Cardiac muscle cell (in vitro differentiated cells and primary cell): ENCODE data around the gene UFC1. TPM values are rescaled to one million over a fixed set of nuclear protein-coding genes. Genes with fewer than 3 reads are reported as not detected.

Experiments
- DNase-seq, 2 donors: peaks; one replicate each; pipeline versions ENCODE4 v3.0.0 to v3.0.0-alpha.2; 2010 to 2017; ENCODE audit warnings: low read depth in 1 of 2, low spot score in 1 of 2
- H3K27ac ChIP-seq: fragments of 200-600 bp; sonication (generic); 2 replicates; pipeline ENCODE4 v1.5.1; 2016
- H3K27me3 ChIP-seq: fragments of 200-600 bp; sonication (generic); 2 replicates; pipeline ENCODE4 v1.6.0; 2016; ENCODE audit warnings: control low read depth
- H3K36me3 ChIP-seq: fragments of 200-600 bp; sonication (generic); 2 replicates; pipeline ENCODE4 v1.5.1; 2016; ENCODE audit warnings: control low read depth
- H3K4me1 ChIP-seq: fragments of 200-600 bp; sonication (generic); 2 replicates; pipeline ENCODE4 v1.8.1; 2017; ENCODE audit warnings: low read depth, mild to moderate bottlenecking, mixed run types
- H3K4me3 ChIP-seq: fragments of 200-600 bp; sonication (generic); 2 replicates; pipeline ENCODE4 v1.5.1; 2016; ENCODE audit warnings: mild to moderate bottlenecking
- H3K9me3 ChIP-seq: fragments of 200-600 bp; sonication (generic); 2 replicates; pipeline ENCODE4 v1.5.1; 2017; ENCODE audit warnings: low read depth, mild to moderate bottlenecking, control low read depth
- polyA plus RNA-seq: library from polyadenylated mRNA; unstranded; fragments of >200 nt; fragmentation: Nextera tagmentation; extraction: Ambion mirVana; gene quantifications from 2 replicates; pipeline ENCODE4 v1.2.1, GENCODE V29; 2016
- total RNA-seq: library from RNA; depleted of rRNA; stranded (reverse); fragments of >200 nt; gene quantifications from 2 replicates; pipeline ENCODE4 v1.2.3, GENCODE V29; 2016
- TF ChIP-seq, protein P1 (sequence below): IDR thresholded peaks from 2 replicates; pipeline ENCODE4 v1.5.1; 2012; ENCODE audit warnings: low read depth, mild to moderate bottlenecking, low read length

The UFC1 gene
- total and polyA plus RNA-seq, 2 experiments from 2014 or later, result 51.2 to 122 TPM

GRCh38 chr1:161165742-161166668, 12.2 kb downstream of the UFC1 start, which contains the start of gene PPOX:
Gene PPOX (plus strand): TSS chr1:161166426. CDS start chr1:161166848, 422 bp downstream.
- Histone ChIP-seq H3K4me1 (no peaks in the 10 kb centered on the region), H3K27me3 (no peaks in the 10 kb centered on the region), H3K4me3 (peak within 1 kb of the TSS; percentile 60), H3K9me3 (no peaks in the 10 kb centered on the region), H3K36me3 (peaks cover 14% of the 10 kb centered on the region), H3K27ac (peak within 1 kb of the TSS; percentile 81)
- peak; percentile 99 for DNase-seq
- TF ChIP-seq, protein P1, sequence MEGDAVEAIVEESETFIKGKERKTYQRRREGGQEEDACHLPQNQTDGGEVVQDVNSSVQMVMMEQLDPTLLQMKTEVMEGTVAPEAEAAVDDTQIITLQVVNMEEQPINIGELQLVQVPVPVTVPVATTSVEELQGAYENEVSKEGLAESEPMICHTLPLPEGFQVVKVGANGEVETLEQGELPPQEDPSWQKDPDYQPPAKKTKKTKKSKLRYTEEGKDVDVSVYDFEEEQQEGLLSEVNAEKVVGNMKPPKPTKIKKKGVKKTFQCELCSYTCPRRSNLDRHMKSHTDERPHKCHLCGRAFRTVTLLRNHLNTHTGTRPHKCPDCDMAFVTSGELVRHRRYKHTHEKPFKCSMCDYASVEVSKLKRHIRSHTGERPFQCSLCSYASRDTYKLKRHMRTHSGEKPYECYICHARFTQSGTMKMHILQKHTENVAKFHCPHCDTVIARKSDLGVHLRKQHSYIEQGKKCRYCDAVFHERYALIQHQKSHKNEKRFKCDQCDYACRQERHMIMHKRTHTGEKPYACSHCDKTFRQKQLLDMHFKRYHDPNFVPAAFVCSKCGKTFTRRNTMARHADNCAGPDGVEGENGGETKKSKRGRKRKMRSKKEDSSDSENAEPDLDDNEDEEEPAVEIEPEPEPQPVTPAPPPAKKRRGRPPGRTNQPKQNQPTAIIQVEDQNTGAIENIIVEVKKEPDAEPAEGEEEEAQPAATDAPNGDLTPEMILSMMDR, result peak; percentile 44

DNA sequence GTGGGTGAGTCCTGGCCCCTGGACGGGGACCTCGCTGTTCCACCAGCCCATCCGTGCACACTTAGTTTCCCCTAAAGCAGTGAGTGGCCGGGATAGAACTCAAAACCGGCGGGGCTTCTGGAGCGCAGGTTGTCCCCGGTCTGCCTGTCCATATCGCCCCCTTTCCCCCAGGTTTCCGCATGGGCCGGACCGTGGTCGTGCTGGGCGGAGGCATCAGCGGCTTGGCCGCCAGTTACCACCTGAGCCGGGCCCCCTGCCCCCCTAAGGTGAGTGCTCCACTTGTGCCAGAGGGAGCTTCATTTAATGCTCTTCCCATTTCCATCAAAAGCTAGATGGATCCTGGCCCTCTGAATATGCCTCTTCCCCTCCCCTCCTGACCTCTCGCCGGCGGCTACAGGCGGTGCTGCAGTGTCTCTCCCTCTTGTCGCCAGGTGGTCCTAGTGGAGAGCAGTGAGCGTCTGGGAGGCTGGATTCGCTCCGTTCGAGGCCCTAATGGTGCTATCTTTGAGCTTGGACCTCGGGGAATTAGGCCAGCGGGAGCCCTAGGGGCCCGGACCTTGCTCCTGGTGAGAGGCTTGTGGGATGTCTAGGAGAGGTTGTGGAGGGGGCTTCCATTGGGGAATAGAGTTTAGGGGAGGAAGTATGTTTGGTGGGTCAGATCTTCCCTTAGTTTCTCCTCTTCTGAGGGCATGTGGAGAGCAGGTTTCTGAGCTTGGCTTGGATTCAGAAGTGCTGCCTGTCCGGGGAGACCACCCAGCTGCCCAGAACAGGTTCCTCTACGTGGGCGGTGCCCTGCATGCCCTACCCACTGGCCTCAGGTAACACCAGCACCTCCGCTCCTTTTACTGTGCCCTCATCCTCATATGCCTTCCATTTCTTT, 13.1 kb downstream of the UFC1 start:
- Histone ChIP-seq H3K36me3 (peaks cover 21% of the 10 kb centered on the region), H3K27ac (peak overlapping the region; percentile 40), H3K4me3 (peak overlapping the region; percentile 60), H3K27me3 (no peaks in the 10 kb centered on the region), H3K9me3 (no peaks in the 10 kb centered on the region), H3K4me1 (no peaks in the 10 kb centered on the region)
- DNase-seq, result peak in 1 of 2 donors; percentile 59
- TF ChIP-seq, protein P1, result no peak

DNA sequence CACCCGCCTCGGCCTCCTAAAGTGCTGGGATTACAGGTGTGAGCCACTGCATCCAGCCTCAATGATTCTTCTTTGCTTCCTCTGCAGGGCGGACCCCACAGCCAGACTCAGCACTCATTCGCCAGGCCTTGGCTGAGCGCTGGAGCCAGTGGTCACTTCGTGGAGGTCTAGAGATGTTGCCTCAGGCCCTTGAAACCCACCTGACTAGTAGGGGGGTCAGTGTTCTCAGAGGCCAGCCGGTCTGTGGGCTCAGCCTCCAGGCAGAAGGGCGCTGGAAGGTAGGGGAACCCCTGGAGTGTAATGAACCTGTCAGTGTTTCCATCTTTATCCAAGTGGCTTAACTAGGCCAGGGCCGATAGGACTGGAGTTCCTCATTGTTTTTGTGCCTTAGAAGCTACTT, 15.1 kb downstream of the UFC1 start:
- H3K27me3 ChIP-seq, result no peaks in the 10 kb centered on the region
- no peaks in the 10 kb centered on the region for H3K4me1 ChIP-seq
- H3K36me3 ChIP-seq, result peaks cover 30% of the 10 kb centered on the region
- no peak for DNase-seq
- TF ChIP-seq, protein P1, result no peak
- H3K4me3 ChIP-seq, result no peak overlapping the region
- H3K9me3 ChIP-seq, result no peaks in the 10 kb centered on the region
- no peak overlapping the region for H3K27ac ChIP-seq

GRCh38 chr1:161171191-161171590, 17.4 kb downstream of the UFC1 start:
- TF ChIP-seq, protein P1, result peak; percentile 15
- Histone ChIP-seq H3K4me1 (no peaks in the 10 kb centered on the region), H3K27me3 (no peaks in the 10 kb centered on the region), H3K27ac (no peak overlapping the region), H3K9me3 (no peaks in the 10 kb centered on the region), H3K36me3 (peaks cover 37% of the 10 kb centered on the region), H3K4me3 (no peak overlapping the region)
- DNase-seq, result no peak

DNA sequence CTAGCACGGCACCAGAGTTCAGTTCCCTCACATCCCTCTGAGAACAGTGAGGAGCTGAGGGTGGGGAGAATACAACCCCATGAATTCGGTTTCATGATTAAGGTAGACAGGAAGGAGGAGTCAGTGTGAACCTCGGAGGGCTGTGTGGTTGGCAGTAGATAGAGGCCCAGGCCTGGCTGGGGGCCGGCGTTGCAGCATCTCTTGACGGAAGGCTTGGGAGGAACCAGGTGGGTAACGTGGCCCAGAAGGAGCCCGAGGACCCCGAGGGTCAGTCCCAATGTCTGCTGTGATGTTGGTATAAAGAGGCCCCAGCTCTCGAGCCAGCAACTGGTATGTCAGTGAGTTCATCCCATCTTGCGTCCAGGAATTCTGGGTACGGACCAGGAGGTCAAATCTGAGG, 17.9 kb downstream of the UFC1 start:
- Histone ChIP-seq H3K36me3 (peaks cover 37% of the 10 kb centered on the region), H3K27me3 (no peaks in the 10 kb centered on the region), H3K27ac (no peak overlapping the region), H3K4me3 (no peak overlapping the region), H3K4me1 (no peaks in the 10 kb centered on the region), H3K9me3 (no peaks in the 10 kb centered on the region)
- TF ChIP-seq, protein P1, result no peak
- no peak for DNase-seq
